ENCODE results near the gene WIPF3.

Gene WIPF3

GRCh38 chr7:29879609-29880008, 73.3 kb downstream of the WIPF3 start:
- CTCF ChIA-PET = no interaction called here
- POLR2A ChIA-PET (ENCODE audit: low non-redundant PET) = no interaction called here
- DNase-seq (ENCODE audit: low spot score) = no peak
- no peak overlapping the region for H3K27ac ChIP-seq
- TF ChIP-seq CTCF (conservative IDR thresholded peaks at IDR 0.05; ENCODE audit: low read depth) = no peak

- ChIA-PET POLR2A (ENCODE audit: low non-redundant PET) (no interaction called here), CTCF (interaction anchor here (0.8 kb wide), 1 partner anchor 127 kb away, joined by 3 read pairs; no protein-coding TSS in a partner anchor)
- no peak for TF ChIP-seq CTCF (conservative IDR thresholded peaks at IDR 0.05; ENCODE audit: low read depth)
- no peak for DNase-seq (ENCODE audit: low spot score)
- H3K27ac ChIP-seq = no peak overlapping the region
These were observed 75.4 kb downstream of the WIPF3 start for GRCh38 chr7:29881724-29882123.

- H3K27ac ChIP-seq = no peak overlapping the region
- POLR2A ChIA-PET (ENCODE audit: low non-redundant PET) = no interaction called here
- CTCF ChIA-PET = interaction anchor here (0.6 kb wide), 1 partner anchor 540 kb away, joined by 5 read pairs; no protein-coding TSS in a partner anchor
- DNase-seq (ENCODE audit: low spot score) = no peak
- TF ChIP-seq CTCF (conservative IDR thresholded peaks at IDR 0.05; ENCODE audit: low read depth) = no peak
These were observed 76.2 kb downstream of the WIPF3 start for GRCh38 chr7:29882481-29882880.

GRCh38 chr7:29883462-29884398, 77.4 kb downstream of the WIPF3 start:
- no peak overlapping the region for H3K27ac ChIP-seq
- DNase-seq (ENCODE audit: low spot score) = peak; percentile 23
- CTCF ChIA-PET = no interaction called here
- TF ChIP-seq CTCF (conservative IDR thresholded peaks at IDR 0.05; ENCODE audit: low read depth) = no peak
- POLR2A ChIA-PET (ENCODE audit: low non-redundant PET) = no interaction called here

- CTCF ChIA-PET = no interaction called here
- POLR2A ChIA-PET (ENCODE audit: low non-redundant PET) = no interaction called here
- peak; percentile 33 for DNase-seq (ENCODE audit: low spot score)
- TF ChIP-seq CTCF (conservative IDR thresholded peaks at IDR 0.05; ENCODE audit: low read depth) = no peak
- no peak overlapping the region for H3K27ac ChIP-seq
These were observed 78.3 kb downstream of the WIPF3 start for GRCh38 chr7:29884399-29885272.

GRCh38 chr7:29885626-29886025, 79.3 kb downstream of the WIPF3 start:
- no peak for DNase-seq (ENCODE audit: low spot score)
- no peak for TF ChIP-seq CTCF (conservative IDR thresholded peaks at IDR 0.05; ENCODE audit: low read depth)
- ChIA-PET POLR2A (ENCODE audit: low non-redundant PET) (no interaction called here), CTCF (no interaction called here)
- H3K27ac ChIP-seq = no peak overlapping the region
